ENCODE data around the gene PCDHGA12. TPM values are rescaled to one million over a fixed set of nuclear protein-coding genes. Genes with fewer than 3 reads are reported as not detected.

The PCDHGA12 gene
- total RNA-seq, 1 experiment from 2014 or later = 0.79 TPM

- intact Hi-C loops (cut with micrococcal nuclease) = no loop called here
- no peak overlapping the region for H3K27ac Mint-ChIP-seq (ENCODE audit: low read depth, unreplicated experiment)
These were observed 46.8 kb downstream of the PCDHGA12 start for GRCh38 chr5:141477044-141477575.

GRCh38 chr5:141477815-141478214, 47.5 kb downstream of the PCDHGA12 start:
- no peak overlapping the region for H3K27ac Mint-ChIP-seq (ENCODE audit: low read depth, unreplicated experiment)
- peak overlapping the region; percentile 94 for H3K4me3 Mint-ChIP-seq (ENCODE audit: unreplicated experiment)
- ChIA-PET CTCF (interaction anchor here (0.6 to 4.6 kb wide), 12 partner anchors 15 to 732 kb away, joined by 3 to 42 read pairs (median 4); partner anchors contain the start of gene PCDHGA10), POLR2A (interaction anchor here (0.6 to 4.5 kb wide), 5 partner anchors 36 to 753 kb away, joined by 3 to 82 read pairs (median 4); partner anchors contain the start of gene TAF7)
- DNase-seq (ENCODE audit: unreplicated experiment) = no peak
- no peak for TF ChIP-seq CTCF (IDR thresholded peaks at IDR 0.05; ENCODE audit: unreplicated experiment)
- intact Hi-C loops (cut with micrococcal nuclease) = no loop called here
- H3K4me1 Mint-ChIP-seq (ENCODE audit: insufficient read depth, unreplicated experiment) = peaks cover 18% of the 10 kb centered on the region
- no peaks in the 10 kb centered on the region for H3K9me3 Mint-ChIP-seq (ENCODE audit: unreplicated experiment)
- H3K36me3 Mint-ChIP-seq (ENCODE audit: insufficient read depth, unreplicated experiment) = peaks cover 31% of the 10 kb centered on the region
- BruUV-seq (replicated peaks) = no TSS peak
- H3K27me3 Mint-ChIP-seq (ENCODE audit: insufficient read depth, unreplicated experiment) = no peaks in the 10 kb centered on the region

More at GRCh38 chr5:141477044-141477575, 46.8 kb downstream of the PCDHGA12 start:
- BruUV-seq (replicated peaks) = no TSS peak
- Mint-ChIP-seq H3K4me1 (ENCODE audit: insufficient read depth, unreplicated experiment) (peaks cover 18% of the 10 kb centered on the region), H3K36me3 (ENCODE audit: insufficient read depth, unreplicated experiment) (peaks cover 31% of the 10 kb centered on the region), H3K4me3 (ENCODE audit: unreplicated experiment) (peak overlapping the region; percentile 94), H3K27me3 (ENCODE audit: insufficient read depth, unreplicated experiment) (no peaks in the 10 kb centered on the region), H3K9me3 (ENCODE audit: unreplicated experiment) (no peaks in the 10 kb centered on the region)
- ChIA-PET CTCF (interaction anchor here (0.6 to 4.8 kb wide), 19 partner anchors 12 to 731 kb away, joined by 3 to 75 read pairs (median 5); partner anchors contain the start of genes PCDHGA10 and PCDHGA12), POLR2A (interaction anchor here (0.6 to 4.5 kb wide), 15 partner anchors 7 to 752 kb away, joined by 3 to 82 read pairs (median 7); partner anchors contain the start of genes PCDHGA12, PCDHGC4 and TAF7)
- no peak for DNase-seq (ENCODE audit: unreplicated experiment)
- no peak for TF ChIP-seq CTCF (IDR thresholded peaks at IDR 0.05; ENCODE audit: unreplicated experiment)

GRCh38 chr5:141478321-141478945, 48.1 kb downstream of the PCDHGA12 start:
- Mint-ChIP-seq H3K36me3 (ENCODE audit: insufficient read depth, unreplicated experiment) (peaks cover 31% of the 10 kb centered on the region), H3K9me3 (ENCODE audit: unreplicated experiment) (no peaks in the 10 kb centered on the region), H3K4me3 (ENCODE audit: unreplicated experiment) (peak overlapping the region; percentile 94), H3K27me3 (ENCODE audit: insufficient read depth, unreplicated experiment) (no peaks in the 10 kb centered on the region), H3K27ac (ENCODE audit: low read depth, unreplicated experiment) (no peak overlapping the region), H3K4me1 (ENCODE audit: insufficient read depth, unreplicated experiment) (peaks cover 23% of the 10 kb centered on the region)
- TF ChIP-seq CTCF (IDR thresholded peaks at IDR 0.05; ENCODE audit: unreplicated experiment) = peak; percentile 29
- BruUV-seq (replicated peaks) = no TSS peak
- ChIA-PET POLR2A (interaction anchor here (1.0 to 4.2 kb wide), 3 partner anchors 9 to 79 kb away, joined by 3 to 70 read pairs (median 4); no protein-coding TSS in a partner anchor), CTCF (interaction anchor here (0.6 to 4.6 kb wide), 14 partner anchors 15 to 91 kb away, joined by 3 to 42 read pairs (median 4); partner anchors contain the start of gene PCDHGA10)
- DNase-seq (ENCODE audit: unreplicated experiment) = no peak
- intact Hi-C loops (cut with micrococcal nuclease) = no loop called here

- peaks cover 24% of the 10 kb centered on the region for H3K4me1 Mint-ChIP-seq (ENCODE audit: insufficient read depth, unreplicated experiment)
- H3K36me3 Mint-ChIP-seq (ENCODE audit: insufficient read depth, unreplicated experiment) = peaks cover 31% of the 10 kb centered on the region
- no peak for DNase-seq (ENCODE audit: unreplicated experiment)
- H3K9me3 Mint-ChIP-seq (ENCODE audit: unreplicated experiment) = no peaks in the 10 kb centered on the region
- no peaks in the 10 kb centered on the region for H3K27me3 Mint-ChIP-seq (ENCODE audit: insufficient read depth, unreplicated experiment)
- POLR2A ChIA-PET = no interaction called here
- H3K27ac Mint-ChIP-seq (ENCODE audit: low read depth, unreplicated experiment) = no peak overlapping the region
- no peak overlapping the region for H3K4me3 Mint-ChIP-seq (ENCODE audit: unreplicated experiment)
- no TSS peak for BruUV-seq (replicated peaks)
- TF ChIP-seq CTCF (IDR thresholded peaks at IDR 0.05; ENCODE audit: unreplicated experiment) = no peak
- CTCF ChIA-PET = interaction anchor here (0.6 to 1.5 kb wide), 3 partner anchors 33 to 228 kb away, joined by 3 to 4 read pairs (median 4); no protein-coding TSS in a partner anchor
- intact Hi-C loops (cut with micrococcal nuclease) = no loop called here
These were observed 49.5 kb downstream of the PCDHGA12 start for GRCh38 chr5:141479776-141480175.

Measured in MCF 10A (cell line).